Parathyroid adenoma (tissue), 2 donors: Measurements from ENCODE around the gene CSTPP1.

ENCODE experiments used
- H2AFZ ChIP-seq: fragments of 300-600 bp; sonication (generic); one replicate; pipeline ENCODE4 v1.7.0; 2017; ENCODE audit warnings: antibody characterized with exemption, mild to moderate bottlenecking
- H3K27ac ChIP-seq: fragments of 300-600 bp; sonication (generic); one replicate; pipeline ENCODE4 v1.7.0; 2017
- H3K27me3 ChIP-seq: fragments of 300-600 bp; sonication (generic); one replicate; pipeline ENCODE4 v1.7.0; 2017; ENCODE audit warnings: low read length; ENCODE audit not compliant: control insufficient read depth, insufficient read depth
- H3K36me3 ChIP-seq: fragments of 300-600 bp; sonication (generic); one replicate; pipeline ENCODE4 v1.7.0; 2017; ENCODE audit warnings: low read length; ENCODE audit not compliant: control insufficient read depth, insufficient read depth
- H3K4me1 ChIP-seq: fragments of 300-600 bp; sonication (generic); one replicate; pipeline ENCODE4 v1.7.0; 2017; ENCODE audit warnings: control low read depth
- H3K4me2 ChIP-seq: fragments of 300-600 bp; sonication (generic); one replicate; pipeline ENCODE4 v1.7.0; 2017; ENCODE audit warnings: low read length
- H3K4me3 ChIP-seq: fragments of 300-600 bp; sonication (generic); one replicate; pipeline ENCODE4 v1.7.0; 2017; ENCODE audit warnings: low read depth, low read length
- H3K79me2 ChIP-seq: fragments of 300-600 bp; sonication (generic); one replicate; pipeline ENCODE4 v1.7.0; 2017; ENCODE audit warnings: control low read depth
- H3K9ac ChIP-seq: fragments of 300-600 bp; sonication (generic); one replicate; pipeline ENCODE4 v1.7.0; 2017; ENCODE audit warnings: mild to moderate bottlenecking
- H3K9me3 ChIP-seq: fragments of 300-600 bp; sonication (generic); one replicate; pipeline ENCODE4 v1.7.0; 2017; ENCODE audit warnings: low read length; ENCODE audit not compliant: control insufficient read depth
- TF ChIP-seq, protein P1 (sequence below): fragments of 300-600 bp; sonication (generic); IDR thresholded peaks from one replicate; pipeline ENCODE4 v1.7.0; 2017; ENCODE audit warnings: antibody characterized with exemption, mild to moderate bottlenecking
- donor health status: primary hyperparathyroidism.

CSTPP1 gene

DNA sequence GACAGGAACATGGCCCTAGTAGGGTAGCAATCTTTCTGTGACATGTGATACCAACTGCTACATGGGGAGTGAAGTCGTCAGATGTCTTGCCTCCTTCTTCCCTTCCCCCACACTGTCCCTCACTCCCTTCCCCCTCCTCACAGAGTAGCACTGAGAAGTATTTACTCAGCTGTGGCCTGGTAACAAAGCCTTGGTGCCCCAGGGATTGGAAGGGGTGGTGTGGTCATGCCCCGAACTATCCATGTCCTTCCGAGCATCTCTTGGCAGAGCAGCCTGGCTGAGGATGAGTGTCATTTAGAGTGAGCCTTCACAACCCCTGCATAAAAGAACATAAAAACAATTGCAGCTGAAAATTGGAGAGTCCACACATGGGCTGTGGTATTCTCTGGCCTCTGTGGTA lies 194.0 kb downstream of the CSTPP1 start:
- H3K9ac ChIP-seq, result no peak overlapping the region
- TF ChIP-seq, protein P1, sequence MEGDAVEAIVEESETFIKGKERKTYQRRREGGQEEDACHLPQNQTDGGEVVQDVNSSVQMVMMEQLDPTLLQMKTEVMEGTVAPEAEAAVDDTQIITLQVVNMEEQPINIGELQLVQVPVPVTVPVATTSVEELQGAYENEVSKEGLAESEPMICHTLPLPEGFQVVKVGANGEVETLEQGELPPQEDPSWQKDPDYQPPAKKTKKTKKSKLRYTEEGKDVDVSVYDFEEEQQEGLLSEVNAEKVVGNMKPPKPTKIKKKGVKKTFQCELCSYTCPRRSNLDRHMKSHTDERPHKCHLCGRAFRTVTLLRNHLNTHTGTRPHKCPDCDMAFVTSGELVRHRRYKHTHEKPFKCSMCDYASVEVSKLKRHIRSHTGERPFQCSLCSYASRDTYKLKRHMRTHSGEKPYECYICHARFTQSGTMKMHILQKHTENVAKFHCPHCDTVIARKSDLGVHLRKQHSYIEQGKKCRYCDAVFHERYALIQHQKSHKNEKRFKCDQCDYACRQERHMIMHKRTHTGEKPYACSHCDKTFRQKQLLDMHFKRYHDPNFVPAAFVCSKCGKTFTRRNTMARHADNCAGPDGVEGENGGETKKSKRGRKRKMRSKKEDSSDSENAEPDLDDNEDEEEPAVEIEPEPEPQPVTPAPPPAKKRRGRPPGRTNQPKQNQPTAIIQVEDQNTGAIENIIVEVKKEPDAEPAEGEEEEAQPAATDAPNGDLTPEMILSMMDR, result no peak
- no peaks in the 10 kb centered on the region for H3K27me3 ChIP-seq
- no peaks in the 10 kb centered on the region for H3K9me3 ChIP-seq
- no peak overlapping the region for H3K4me2 ChIP-seq
- H3K4me1 ChIP-seq, result peaks cover 4% of the 10 kb centered on the region
- no peak overlapping the region for H3K27ac ChIP-seq
- H3K36me3 ChIP-seq, result no peaks in the 10 kb centered on the region
- H3K4me3 ChIP-seq, result no peak overlapping the region
- no peaks in the 10 kb centered on the region for H3K79me2 ChIP-seq
- no peak overlapping the region for H2AFZ ChIP-seq

DNA sequence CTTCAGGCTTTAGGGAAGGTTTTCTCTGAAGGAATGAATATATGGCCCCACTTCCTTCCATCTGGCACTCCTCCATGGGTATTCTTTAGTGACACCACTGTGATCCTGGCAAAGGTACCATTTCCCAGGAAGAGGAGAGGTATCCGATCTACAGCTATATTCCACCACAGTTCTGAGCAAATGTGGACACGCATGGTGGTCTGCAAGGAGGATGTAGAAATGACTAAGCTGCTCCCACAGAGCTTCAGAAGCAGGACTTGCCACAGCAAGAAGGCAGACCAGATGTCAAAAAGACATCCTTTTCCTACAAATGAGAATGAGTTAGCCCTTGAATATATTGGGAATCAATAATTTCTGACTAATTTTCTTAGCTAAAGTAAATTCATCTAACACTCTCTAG lies 194.6 kb downstream of the CSTPP1 start:
- TF ChIP-seq, protein P1, result no peak
- no peaks in the 10 kb centered on the region for H3K36me3 ChIP-seq
- H3K27ac ChIP-seq, result no peak overlapping the region
- H3K9me3 ChIP-seq, result no peaks in the 10 kb centered on the region
- H3K27me3 ChIP-seq, result no peaks in the 10 kb centered on the region
- H3K4me2 ChIP-seq, result no peak overlapping the region
- no peaks in the 10 kb centered on the region for H3K79me2 ChIP-seq
- no peak overlapping the region for H2AFZ ChIP-seq
- H3K4me1 ChIP-seq, result peaks cover 4% of the 10 kb centered on the region
- no peak overlapping the region for H3K4me3 ChIP-seq
- no peak overlapping the region for H3K9ac ChIP-seq

DNA sequence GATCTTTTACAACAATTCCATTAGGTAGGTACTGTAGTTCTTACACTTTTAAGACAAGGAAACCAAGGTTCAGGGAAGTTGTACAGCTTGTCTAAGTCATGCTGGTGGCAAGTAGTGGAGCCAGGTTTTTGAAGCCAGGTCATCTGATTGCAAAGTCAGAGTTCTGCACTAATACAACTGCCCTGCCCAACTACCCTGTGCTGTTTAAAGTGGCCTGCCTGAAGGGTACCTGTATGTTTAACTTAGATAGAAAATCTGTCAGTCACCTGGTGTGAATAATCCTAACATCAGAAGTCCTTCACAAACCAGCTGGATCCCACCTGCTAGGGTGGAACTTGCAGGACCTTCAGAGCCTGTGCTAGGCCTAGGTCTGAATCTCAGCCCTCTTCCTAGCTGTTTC lies 195.9 kb downstream of the CSTPP1 start:
- no peaks in the 10 kb centered on the region for H3K36me3 ChIP-seq
- H3K27me3 ChIP-seq, result no peaks in the 10 kb centered on the region
- no peak overlapping the region for H3K4me3 ChIP-seq
- H3K27ac ChIP-seq, result no peak overlapping the region
- TF ChIP-seq, protein P1, result no peak
- H2AFZ ChIP-seq, result no peak overlapping the region
- no peak overlapping the region for H3K9ac ChIP-seq
- no peaks in the 10 kb centered on the region for H3K79me2 ChIP-seq
- H3K4me2 ChIP-seq, result no peak overlapping the region
- H3K9me3 ChIP-seq, result no peaks in the 10 kb centered on the region
- H3K4me1 ChIP-seq, result peaks cover 4% of the 10 kb centered on the region

DNA sequence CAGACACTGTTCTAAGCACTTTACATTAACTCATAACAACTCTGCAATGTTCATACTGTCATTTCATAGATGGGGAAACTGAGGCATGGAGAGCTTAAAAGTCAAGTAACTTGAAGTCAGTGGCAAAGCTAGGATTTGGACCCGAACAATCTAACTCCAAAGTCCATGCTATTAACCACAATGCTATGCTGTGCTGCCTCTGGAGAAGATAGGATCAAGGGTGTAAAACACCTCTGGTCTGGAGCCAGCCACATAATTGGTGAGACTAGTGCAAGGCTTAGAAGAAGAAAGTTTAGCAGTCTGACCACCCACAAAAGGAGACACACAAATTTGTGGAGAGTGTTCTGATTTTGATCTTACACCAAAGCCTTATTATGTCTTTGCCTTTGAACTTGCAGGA lies 196.4 kb downstream of the CSTPP1 start:
- H3K4me3 ChIP-seq, result no peak overlapping the region
- H3K79me2 ChIP-seq, result no peaks in the 10 kb centered on the region
- H3K9ac ChIP-seq, result no peak overlapping the region
- no peaks in the 10 kb centered on the region for H3K9me3 ChIP-seq
- TF ChIP-seq, protein P1, result no peak
- no peak overlapping the region for H3K27ac ChIP-seq
- H3K36me3 ChIP-seq, result no peaks in the 10 kb centered on the region
- H3K4me1 ChIP-seq, result peaks cover 4% of the 10 kb centered on the region
- H3K27me3 ChIP-seq, result no peaks in the 10 kb centered on the region
- no peak overlapping the region for H2AFZ ChIP-seq
- no peak overlapping the region for H3K4me2 ChIP-seq

DNA sequence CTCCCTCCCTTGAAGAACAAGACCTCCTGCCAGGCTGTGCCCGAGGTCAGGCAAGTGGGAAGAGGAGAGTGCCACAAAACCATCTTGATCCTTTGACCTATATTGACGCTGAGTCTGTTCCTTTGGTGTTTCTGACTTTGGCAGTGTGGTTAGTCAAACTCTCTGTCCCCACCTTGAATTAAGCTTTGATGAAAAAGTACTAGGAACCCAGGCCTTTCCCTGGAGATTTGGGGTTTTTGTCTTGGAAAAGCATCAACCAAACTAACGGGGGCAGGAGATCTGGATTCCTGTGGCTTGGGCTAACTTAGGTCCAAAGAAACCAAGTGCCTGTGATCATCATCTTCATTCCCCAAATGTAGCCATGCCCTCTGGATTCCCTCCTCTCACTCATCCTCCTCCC lies 199.8 kb downstream of the CSTPP1 start:
- Histone ChIP-seq H2AFZ (no peak overlapping the region), H3K9me3 (no peaks in the 10 kb centered on the region), H3K4me3 (no peak overlapping the region), H3K4me2 (no peak overlapping the region), H3K79me2 (no peaks in the 10 kb centered on the region), H3K4me1 (peaks cover 4% of the 10 kb centered on the region), H3K27ac (no peak overlapping the region), H3K9ac (no peak overlapping the region), H3K36me3 (no peaks in the 10 kb centered on the region), H3K27me3 (no peaks in the 10 kb centered on the region)
- TF ChIP-seq, protein P1, result no peak
